Activated CD8-positive, alpha-beta T cell treated with anti-CD3 and anti-CD28 coated beads, Interleukin-2, amount 10 ng/mL, durations not matched to agents 7 days and 5 days (primary cell): ENCODE measurements around the gene ADM2. TPM values are rescaled to one million over a fixed set of nuclear protein-coding genes. Genes with fewer than 3 reads are reported as not detected.
"Not testable (repeated sequence)": the region's sequence is repeated elsewhere in the genome, so short reads cannot be mapped to it uniquely, and the experiment has no call there.

ENCODE experiments used
- ATAC-seq: fragments of 150-1000 bp; cut with Tn5 transposase; one replicate; pipeline ENCODE4 v1.10.0; 2021; ENCODE audit warnings: moderate library complexity
- CTCF ChIA-PET: fragments of 350-600 bp; sonication (Branson Sonifier 250); formaldehyde crosslinking; loops from one replicate; lab custom pipeline; 2021; ENCODE audit warnings: antibody characterized with exemption; lab: Charles Lee
- POLR2A ChIA-PET: fragments of 350-600 bp; sonication (Branson Sonifier 250); formaldehyde crosslinking; loops from one replicate; lab custom pipeline; 2021; ENCODE audit warnings: antibody characterized with exemption; lab: Charles Lee
- DNase-seq: peaks from one replicate; pipeline ENCODE4 v3.0.0-alpha.2; 2020
- H3K27ac Mint-ChIP-seq: one replicate; pipeline ENCODE4 v1.8.0; 2021; ENCODE audit warnings: mild to moderate bottlenecking, mixed read lengths
- H3K27me3 Mint-ChIP-seq: one replicate; pipeline ENCODE4 v1.8.0; 2021; ENCODE audit warnings: low read depth, mixed read lengths
- H3K36me3 Mint-ChIP-seq: one replicate; pipeline ENCODE4 v1.8.0; 2021; ENCODE audit warnings: low read depth, mixed read lengths
- H3K4me1 Mint-ChIP-seq: one replicate; pipeline ENCODE4 v1.8.0; 2021; ENCODE audit warnings: low read depth, mixed read lengths
- H3K4me3 Mint-ChIP-seq: one replicate; pipeline ENCODE4 v1.8.0; 2021; ENCODE audit warnings: mild to moderate bottlenecking, mixed read lengths
- H3K9me3 Mint-ChIP-seq: one replicate; pipeline ENCODE4 v1.8.0; 2022; ENCODE audit warnings: mixed read lengths; ENCODE audit not compliant: insufficient read depth
- total RNA-seq, 2 experiments: library from RNA; stranded (reverse); gene quantifications; one replicate each; pipeline ENCODE4 v1.2.3, GENCODE V29; 2021

Gene ADM2
- total RNA-seq, 2 experiments from 2014 or later: 4.1 to 4.2 TPM

- no peak overlapping the region for H3K4me3 Mint-ChIP-seq
- DNase-seq (no peak), ATAC-seq (no peak)
- peaks cover 15% of the 10 kb centered on the region for H3K4me1 Mint-ChIP-seq
- no peaks in the 10 kb centered on the region for H3K9me3 Mint-ChIP-seq
- H3K27me3 Mint-ChIP-seq: no peaks in the 10 kb centered on the region
- peaks cover 45% of the 10 kb centered on the region for H3K36me3 Mint-ChIP-seq
- CTCF ChIA-PET: interaction anchor here (1.2 to 1.5 kb wide), 2 partner anchors 9 to 45 kb away, joined by 3 read pairs; partner anchors contain the start of gene SYCE3
- no peak overlapping the region for H3K27ac Mint-ChIP-seq
- POLR2A ChIA-PET: interaction anchor here (0.6 to 1.3 kb wide), 4 partner anchors 8 to 10 kb away, joined by 4 to 5 read pairs (median 4); partner anchors contain the start of genes LMF2 and NCAPH2
Observed at GRCh38 chr22:50517495-50518260, 36.3 kb downstream of the ADM2 start.

GRCh38 chr22:50518606-50519005 lies 37.3 kb downstream of the ADM2 start:
- H3K4me1 Mint-ChIP-seq: peaks cover 20% of the 10 kb centered on the region
- H3K9me3 Mint-ChIP-seq: no peaks in the 10 kb centered on the region
- no peak overlapping the region for H3K4me3 Mint-ChIP-seq
- ATAC-seq (no peak), DNase-seq (no peak)
- no peak overlapping the region for H3K27ac Mint-ChIP-seq
- H3K27me3 Mint-ChIP-seq: no peaks in the 10 kb centered on the region
- H3K36me3 Mint-ChIP-seq: peaks cover 50% of the 10 kb centered on the region
- ChIA-PET POLR2A (interaction anchor here (0.7 to 1.1 kb wide), 2 partner anchors 10 to 11 kb away, joined by 3 to 5 read pairs; partner anchors contain the start of genes LMF2 and NCAPH2), CTCF (interaction anchor here (1.1 kb wide), 1 partner anchor 45 kb away, joined by 3 read pairs; no protein-coding TSS in a partner anchor)

GRCh38 chr22:50519151-50519550 lies 37.8 kb downstream of the ADM2 start:
- H3K27ac Mint-ChIP-seq: no peak overlapping the region
- no peak overlapping the region for H3K4me3 Mint-ChIP-seq
- H3K36me3 Mint-ChIP-seq: peaks cover 51% of the 10 kb centered on the region
- DNase-seq (no peak), ATAC-seq (no peak)
- H3K4me1 Mint-ChIP-seq: peaks cover 20% of the 10 kb centered on the region
- H3K27me3 Mint-ChIP-seq: no peaks in the 10 kb centered on the region
- CTCF ChIA-PET: interaction anchor here (1.1 kb wide), 1 partner anchor 44 kb away, joined by 3 read pairs; no protein-coding TSS in a partner anchor
- POLR2A ChIA-PET: interaction anchor here (0.7 kb wide), 1 partner anchor 11 kb away, joined by 3 read pairs; the partner anchor contains the start of genes LMF2 and NCAPH2
- H3K9me3 Mint-ChIP-seq: no peaks in the 10 kb centered on the region

- H3K4me3 Mint-ChIP-seq, H3K27ac Mint-ChIP-seq, H3K9me3 Mint-ChIP-seq, DNase-seq, CTCF ChIA-PET, ATAC-seq, H3K27me3 Mint-ChIP-seq: not testable (repeated sequence)
- Mint-ChIP-seq H3K4me1 (peaks cover 22% of the 10 kb centered on the region), H3K36me3 (peaks cover 50% of the 10 kb centered on the region)
- POLR2A ChIA-PET: interaction anchor here (0.6 kb wide), 1 partner anchor 12 kb away, joined by 3 read pairs; the partner anchor contains the start of genes LMF2 and NCAPH2
Observed at GRCh38 chr22:50520184-50520583, 38.8 kb downstream of the ADM2 start.

GRCh38 chr22:50520826-50521453 lies 39.6 kb downstream of the ADM2 start:
- ATAC-seq (no peak), DNase-seq (no peak)
- H3K27ac Mint-ChIP-seq: no peak overlapping the region
- CTCF ChIA-PET: no interaction called here
- no peaks in the 10 kb centered on the region for H3K9me3 Mint-ChIP-seq
- peaks cover 47% of the 10 kb centered on the region for H3K36me3 Mint-ChIP-seq
- POLR2A ChIA-PET: no interaction called here
- peaks cover 18% of the 10 kb centered on the region for H3K4me1 Mint-ChIP-seq
- H3K4me3 Mint-ChIP-seq: no peak overlapping the region
- H3K27me3 Mint-ChIP-seq: no peaks in the 10 kb centered on the region

DNA sequence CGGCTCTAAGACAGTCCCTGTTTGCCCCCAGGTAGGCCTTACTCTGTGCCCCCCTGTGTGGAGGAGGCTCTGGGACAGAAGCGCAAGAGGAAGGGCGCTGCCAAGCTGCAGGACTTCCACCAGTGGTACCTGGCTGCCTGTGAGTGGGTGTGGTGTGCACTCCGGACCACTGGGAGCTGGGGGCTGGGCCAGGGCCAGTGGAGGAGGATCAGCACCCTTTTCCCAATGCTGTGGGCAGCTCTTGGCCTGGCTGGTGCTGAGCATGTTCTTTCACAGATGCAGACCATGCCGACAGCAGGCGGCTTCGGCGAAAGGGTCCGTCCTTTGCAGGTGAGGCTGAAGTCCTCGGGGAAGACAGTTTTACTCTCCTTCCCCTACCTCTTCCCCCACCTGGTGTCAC lies 40.4 kb downstream of the ADM2 start:
- no peak for DNase-seq
- no peak for ATAC-seq
- Mint-ChIP-seq H3K27ac (no peak overlapping the region), H3K4me1 (peaks cover 18% of the 10 kb centered on the region), H3K4me3 (no peak overlapping the region), H3K36me3 (peaks cover 40% of the 10 kb centered on the region), H3K9me3 (no peaks in the 10 kb centered on the region), H3K27me3 (no peaks in the 10 kb centered on the region)
- CTCF ChIA-PET: interaction anchor here (1.3 kb wide), 1 partner anchor 41 kb away, joined by 4 read pairs; the partner anchor contains the start of gene SYCE3
- POLR2A ChIA-PET: interaction anchor here (1.6 to 1.7 kb wide), 2 partner anchors 12 to 13 kb away, joined by 4 to 14 read pairs; partner anchors contain the start of genes LMF2 and NCAPH2

- Mint-ChIP-seq H3K9me3 (no peaks in the 10 kb centered on the region), H3K4me3 (no peak overlapping the region), H3K36me3 (peaks cover 43% of the 10 kb centered on the region), H3K27ac (no peak overlapping the region), H3K27me3 (no peaks in the 10 kb centered on the region), H3K4me1 (peaks cover 24% of the 10 kb centered on the region)
- POLR2A ChIA-PET: interaction anchor here (0.7 to 1.7 kb wide), 5 partner anchors 12 to 99 kb away, joined by 3 to 14 read pairs (median 4); partner anchors contain the start of genes LMF2 and NCAPH2
- no peak for DNase-seq
- CTCF ChIA-PET: interaction anchor here (1.3 kb wide), 1 partner anchor 41 kb away, joined by 4 read pairs; the partner anchor contains the start of gene SYCE3
- ATAC-seq: no peak
Observed at GRCh38 chr22:50522208-50522805, 41.0 kb downstream of the ADM2 start.

- Mint-ChIP-seq H3K27me3 (no peaks in the 10 kb centered on the region), H3K4me1 (peaks cover 30% of the 10 kb centered on the region), H3K9me3 (no peaks in the 10 kb centered on the region), H3K36me3 (peaks cover 45% of the 10 kb centered on the region), H3K27ac (peak overlapping the region; percentile 68), H3K4me3 (peak overlapping the region; percentile 36)
- ChIA-PET CTCF (interaction anchor here (1.3 to 6.2 kb wide), 2 partner anchors 14 to 40 kb away, joined by 4 to 55 read pairs; partner anchors contain the start of genes LMF2, NCAPH2 and SYCE3), POLR2A (interaction anchor here (0.7 to 1.7 kb wide), 5 partner anchors 13 to 98 kb away, joined by 3 to 14 read pairs (median 4); partner anchors contain the start of genes LMF2 and NCAPH2)
- no peak for DNase-seq
- ATAC-seq: no peak
Observed at GRCh38 chr22:50522806-50523438, 41.6 kb downstream of the ADM2 start.

GRCh38 chr22:50523458-50523805 lies 42.1 kb downstream of the ADM2 start:
- Mint-ChIP-seq H3K4me1 (peaks cover 36% of the 10 kb centered on the region), H3K27ac (peak overlapping the region; percentile 68), H3K4me3 (peak overlapping the region; percentile 97), H3K9me3 (no peaks in the 10 kb centered on the region), H3K36me3 (peaks cover 46% of the 10 kb centered on the region), H3K27me3 (no peaks in the 10 kb centered on the region)
- ChIA-PET POLR2A (interaction anchor here (1.5 to 3.3 kb wide), 3 partner anchors 15 to 51 kb away, joined by 3 to 82 read pairs (median 6); partner anchors contain the start of genes LMF2 and NCAPH2), CTCF (interaction anchor here (3.1 to 6.2 kb wide), 3 partner anchors 15 to 97 kb away, joined by 40 to 77 read pairs (median 55); partner anchors contain the start of genes LMF2, NCAPH2 and SYCE3)
- no peak for DNase-seq
- no peak for ATAC-seq

- H3K27me3 Mint-ChIP-seq: no peaks in the 10 kb centered on the region
- CTCF ChIA-PET: interaction anchor here (1.9 to 6.5 kb wide), 10 partner anchors 10 to 104 kb away, joined by 11 to 116 read pairs (median 38); partner anchors contain the start of genes ARSA, LMF2, NCAPH2 and SBF1
Observed at GRCh38 chr22:50523806-50524675, 42.7 kb downstream of the ADM2 start.

More at GRCh38 chr22:50523806-50524675, 42.7 kb downstream of the ADM2 start:
- DNase-seq (no peak), ATAC-seq (no peak)
- POLR2A ChIA-PET: interaction anchor here (1.3 to 8.7 kb wide), 14 partner anchors 9 to 251 kb away, joined by 3 to 335 read pairs (median 18); partner anchors contain the start of genes ARSA, CHKB, CPT1B and KLHDC7B
- H3K4me1 Mint-ChIP-seq: peaks cover 42% of the 10 kb centered on the region
- H3K9me3 Mint-ChIP-seq: no peaks in the 10 kb centered on the region
- peaks cover 49% of the 10 kb centered on the region for H3K36me3 Mint-ChIP-seq
- H3K4me3 Mint-ChIP-seq: peak overlapping the region; percentile 97
- peak overlapping the region; percentile 95 for H3K27ac Mint-ChIP-seq
